Measurements from ENCODE around the gene IRX4. TPM values are rescaled to one million over a fixed set of nuclear protein-coding genes. Genes with fewer than 3 reads are reported as not detected.

The IRX4 gene
- total and polyA plus RNA-seq, 2 experiments from 2014 or later: 208 to 308 TPM

GRCh38 chr5:1865486-1865885 is 17.2 kb downstream of the IRX4 start:
- H3K9me3 ChIP-seq (ENCODE audit: low read depth): no peaks in the 10 kb centered on the region
- no peaks in the 10 kb centered on the region for H3K36me3 ChIP-seq
- no peak for DNase-seq (ENCODE audit: low read depth in 1 of 2, low spot score in 1 of 2)
- no peak overlapping the region for H3K4me3 ChIP-seq
- no peak for TF ChIP-seq CTCF (IDR thresholded peaks at IDR 0.05; ENCODE audit: low read depth, low read length)
- H3K27me3 ChIP-seq: no peaks in the 10 kb centered on the region
- peaks cover 30% of the 10 kb centered on the region for H3K4me1 ChIP-seq (ENCODE audit: low read depth)
- peak overlapping the region; percentile 97 for H3K27ac ChIP-seq

DNA sequence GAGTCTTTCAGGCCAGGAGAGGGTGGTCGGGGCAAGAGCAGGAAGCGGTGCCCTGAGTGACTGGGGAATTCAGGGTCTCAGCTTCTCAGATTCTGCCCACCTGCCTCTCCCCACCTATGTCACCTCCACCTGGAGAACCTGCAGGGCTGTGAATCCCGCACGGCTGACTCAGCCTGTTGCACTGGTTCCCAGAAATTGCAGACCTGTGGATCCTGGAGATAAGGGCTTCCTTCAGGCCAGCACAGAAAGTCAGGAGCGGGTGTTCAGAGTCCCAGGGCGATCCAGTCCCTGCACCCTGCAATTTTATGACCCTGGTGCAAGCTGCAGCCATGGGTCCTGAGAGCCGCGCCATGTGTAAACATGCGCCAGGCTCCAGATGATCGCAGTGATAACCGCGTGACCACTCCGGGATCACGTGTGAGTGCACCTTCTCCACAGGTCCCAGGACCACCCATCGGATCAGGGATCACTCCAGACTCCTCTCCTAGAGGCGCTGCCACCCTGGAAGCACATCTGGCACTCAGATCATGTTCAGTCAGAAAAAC is 17.8 kb downstream of the IRX4 start:
- Histone ChIP-seq H3K27ac (peak overlapping the region; percentile 97), H3K36me3 (no peaks in the 10 kb centered on the region), H3K27me3 (no peaks in the 10 kb centered on the region), H3K4me1 (ENCODE audit: low read depth) (peaks cover 30% of the 10 kb centered on the region), H3K4me3 (no peak overlapping the region), H3K9me3 (ENCODE audit: low read depth) (no peaks in the 10 kb centered on the region)
- no peak for DNase-seq (ENCODE audit: low read depth in 1 of 2, low spot score in 1 of 2)
- no peak for TF ChIP-seq CTCF (IDR thresholded peaks at IDR 0.05; ENCODE audit: low read depth, low read length)

GRCh38 chr5:1860949-1861348 is 21.8 kb downstream of the IRX4 start:
- no peaks in the 10 kb centered on the region for H3K27me3 ChIP-seq
- H3K4me1 ChIP-seq (ENCODE audit: low read depth): peaks cover 26% of the 10 kb centered on the region
- TF ChIP-seq CTCF (IDR thresholded peaks at IDR 0.05; ENCODE audit: low read depth, low read length): no peak
- no peaks in the 10 kb centered on the region for H3K9me3 ChIP-seq (ENCODE audit: low read depth)
- H3K36me3 ChIP-seq: no peaks in the 10 kb centered on the region
- no peak for DNase-seq (ENCODE audit: low read depth in 1 of 2, low spot score in 1 of 2)
- H3K4me3 ChIP-seq: no peak overlapping the region
- no peak overlapping the region for H3K27ac ChIP-seq

GRCh38 chr5:1860021-1860610 is 22.6 kb downstream of the IRX4 start:
- no peaks in the 10 kb centered on the region for H3K9me3 ChIP-seq (ENCODE audit: low read depth)
- no peaks in the 10 kb centered on the region for H3K36me3 ChIP-seq
- no peak overlapping the region for H3K4me3 ChIP-seq
- peaks cover 22% of the 10 kb centered on the region for H3K4me1 ChIP-seq (ENCODE audit: low read depth)
- no peaks in the 10 kb centered on the region for H3K27me3 ChIP-seq
- DNase-seq (ENCODE audit: low read depth in 1 of 2, low spot score in 1 of 2): no peak
- no peak overlapping the region for H3K27ac ChIP-seq
- TF ChIP-seq CTCF (IDR thresholded peaks at IDR 0.05; ENCODE audit: low read depth, low read length): no peak

DNA sequence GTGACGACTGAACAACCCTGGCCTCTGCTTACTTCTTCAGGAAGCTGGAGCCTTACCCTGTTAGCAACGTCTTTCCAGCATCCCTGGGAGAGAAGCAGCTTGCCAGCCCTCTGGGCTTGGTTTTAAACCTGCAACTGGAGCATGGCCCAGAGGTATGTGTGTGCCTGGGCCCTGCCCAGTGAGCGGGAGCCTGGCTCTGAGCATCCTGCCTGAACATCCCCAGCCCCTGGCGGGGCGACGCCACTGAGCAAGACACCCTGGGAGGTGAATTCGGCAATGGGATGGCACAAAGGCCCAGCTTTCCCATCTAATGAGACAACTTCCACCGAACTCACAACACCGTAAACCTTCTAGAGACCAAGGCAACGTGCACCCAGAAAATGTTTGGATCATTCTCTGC is 23.6 kb downstream of the IRX4 start:
- Histone ChIP-seq H3K9me3 (ENCODE audit: low read depth) (no peaks in the 10 kb centered on the region), H3K27ac (no peak overlapping the region), H3K4me3 (no peak overlapping the region), H3K36me3 (no peaks in the 10 kb centered on the region), H3K4me1 (ENCODE audit: low read depth) (peaks cover 12% of the 10 kb centered on the region), H3K27me3 (no peaks in the 10 kb centered on the region)
- no peak for DNase-seq (ENCODE audit: low read depth in 1 of 2, low spot score in 1 of 2)
- TF ChIP-seq CTCF (IDR thresholded peaks at IDR 0.05; ENCODE audit: low read depth, low read length): no peak
